Keratinocyte (primary cell): ENCODE data around the gene SDK1.

Experiments
- EZH2 ChIP-seq: IDR thresholded peaks from one replicate; pipeline ENCODE4 v1.6.1; 2012; ENCODE audit warnings: inconsistent platforms, mild to moderate bottlenecking, low read length, moderate library complexity
- TF ChIP-seq, protein P1 (sequence below), 3 experiments: IDR thresholded peaks in 1 of 3; conservative IDR thresholded peaks in 1 of 3; optimal IDR thresholded peaks in 1 of 3; 2 replicates in 2 of 3; 3 replicates in 1 of 3; pipeline versions ENCODE3 to v1.5.1; 2011; ENCODE audit warnings: low read length in 3 of 3, mild to moderate bottlenecking in 3 of 3, moderate library complexity in 2 of 3, control low read depth in 1 of 3, inconsistent platforms in 1 of 3; ENCODE audit not compliant: insufficient read depth in 2 of 3; ENCODE audit errors: extremely low read depth in 1 of 3

DNA sequence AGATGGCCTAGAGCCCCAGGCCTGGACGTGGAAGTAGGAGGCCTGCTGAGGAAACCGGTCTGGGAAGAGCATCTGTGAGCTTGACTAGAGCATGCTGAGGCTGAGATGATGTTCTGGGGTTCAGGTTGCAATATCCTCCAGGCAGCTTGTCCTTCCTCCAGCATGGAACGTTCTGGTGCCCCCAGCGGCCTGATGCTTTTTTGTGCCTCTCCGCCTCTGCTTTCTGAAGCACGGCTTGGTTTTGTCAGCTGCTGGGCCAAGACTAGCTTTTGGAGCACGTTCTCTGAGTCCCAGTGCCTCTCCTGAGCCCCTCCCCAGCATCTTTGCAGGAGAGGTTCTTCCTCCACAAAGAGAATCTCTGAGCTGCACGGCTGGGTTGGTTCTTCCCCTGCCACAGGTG is 699.1 kb downstream of the SDK1 start:
- TF ChIP-seq, protein P1, sequence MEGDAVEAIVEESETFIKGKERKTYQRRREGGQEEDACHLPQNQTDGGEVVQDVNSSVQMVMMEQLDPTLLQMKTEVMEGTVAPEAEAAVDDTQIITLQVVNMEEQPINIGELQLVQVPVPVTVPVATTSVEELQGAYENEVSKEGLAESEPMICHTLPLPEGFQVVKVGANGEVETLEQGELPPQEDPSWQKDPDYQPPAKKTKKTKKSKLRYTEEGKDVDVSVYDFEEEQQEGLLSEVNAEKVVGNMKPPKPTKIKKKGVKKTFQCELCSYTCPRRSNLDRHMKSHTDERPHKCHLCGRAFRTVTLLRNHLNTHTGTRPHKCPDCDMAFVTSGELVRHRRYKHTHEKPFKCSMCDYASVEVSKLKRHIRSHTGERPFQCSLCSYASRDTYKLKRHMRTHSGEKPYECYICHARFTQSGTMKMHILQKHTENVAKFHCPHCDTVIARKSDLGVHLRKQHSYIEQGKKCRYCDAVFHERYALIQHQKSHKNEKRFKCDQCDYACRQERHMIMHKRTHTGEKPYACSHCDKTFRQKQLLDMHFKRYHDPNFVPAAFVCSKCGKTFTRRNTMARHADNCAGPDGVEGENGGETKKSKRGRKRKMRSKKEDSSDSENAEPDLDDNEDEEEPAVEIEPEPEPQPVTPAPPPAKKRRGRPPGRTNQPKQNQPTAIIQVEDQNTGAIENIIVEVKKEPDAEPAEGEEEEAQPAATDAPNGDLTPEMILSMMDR (optimal IDR thresholded peaks at IDR 0.05 in 1 of 3, IDR thresholded peaks at IDR 0.05 in 1 of 3, conservative IDR thresholded peaks at IDR 0.05 in 1 of 3; ENCODE audit: extremely low read depth in 1 of 3, insufficient read depth in 2 of 3, low read length in 3 of 3): no peak
- TF ChIP-seq EZH2: no peak
